Right ventricle myocardium superior (tissue), 1 donor: ENCODE measurements around the gene COMMD7. TPM values are rescaled to one million over a fixed set of nuclear protein-coding genes. Genes with fewer than 3 reads are reported as not detected.

Source experiments
- ATAC-seq: fragments of 200-7000 bp; cut with Tn5 transposase; one replicate; pipeline ENCODE4 v1.9.1; 2020; ENCODE audit warnings: mild to moderate bottlenecking; ENCODE audit not compliant: poor library complexity
- DNase-seq: peaks from one replicate; pipeline ENCODE4 v3.0.0-alpha.2; 2020
- intact Hi-C: fragments of 100-400 bp; cut with DNase I; formaldehyde crosslinking; loops from one replicate; pipeline ENCODE4 v1.11.2; 2022
- total RNA-seq: library from RNA; stranded (reverse); fragmentation: NEBNext Ultra II Directional; extraction: Animal tissue kit (Norgen Biotek cat#: 25700); gene quantifications from one replicate; pipeline ENCODE4 v1.2.1, GENCODE V29; 2021
- donor health status: DM: no; HTN: yes; CAD: no; lungs with severe emphysema.

Gene COMMD7
- total RNA-seq, 1 donor from 2014 or later: 47.8 TPM

GRCh38 chr20:32663335-32664011 is 79.8 kb downstream of the COMMD7 start:
- intact Hi-C loops: no loop called here
- ATAC-seq (no peak), DNase-seq (no peak)

- intact Hi-C loops: no loop called here
- ATAC-seq (no peak), DNase-seq (no peak)
These were observed 81.3 kb downstream of the COMMD7 start for GRCh38 chr20:32661820-32662528.

GRCh38 chr20:32660661-32661060 is 82.6 kb downstream of the COMMD7 start:
- intact Hi-C loops: no loop called here

GRCh38 chr20:32656827-32657226 is 86.4 kb downstream of the COMMD7 start:
- DNase-seq: no peak
- no peak for ATAC-seq
- intact Hi-C loops: no loop called here

More at GRCh38 chr20:32660661-32661060, 82.6 kb downstream of the COMMD7 start:
- DNase-seq (no peak), ATAC-seq (no peak)

GRCh38 chr20:32655903-32656512 is 87.3 kb downstream of the COMMD7 start:
- DNase-seq (no peak), ATAC-seq (no peak)
- intact Hi-C loops: no loop called here

GRCh38 chr20:32652739-32653526 is 90.3 kb downstream of the COMMD7 start:
- peak; percentile 99 for ATAC-seq
- intact Hi-C loops: loop anchor here (1.0 kb wide), 1 partner anchor 132 kb away; no protein-coding TSS in a partner anchor
- peak; percentile 92 for DNase-seq

Other genes starting within 250 kb of the COMMD7 start
- 3.5 TPM for gene NOL4L, start 158.1 kb downstream of the COMMD7 start, total RNA-seq
- not detected for gene C20orf203, start 69.5 kb downstream of the COMMD7 start, total RNA-seq
- 0.22 TPM for gene DNMT3B, start 18.9 kb upstream of the COMMD7 start, total RNA-seq
- 58.9 TPM for gene MAPRE1, start 76.5 kb upstream of the COMMD7 start, total RNA-seq
- gene EFCAB8, start 115.5 kb upstream of the COMMD7 start, total RNA-seq: not detected